Forelimb muscle (tissue), 1 donor: ENCODE data around the gene OAS1. TPM values are rescaled to one million over a fixed set of nuclear protein-coding genes. Genes with fewer than 3 reads are reported as not detected.
"Not testable (repeated sequence)": the region's sequence is repeated elsewhere in the genome, so short reads cannot be mapped to it uniquely, and the experiment has no call there.

Experiments
- DNase-seq: peaks from one replicate; pipeline ENCODE4 v3.0.0-alpha.2; 2013; ENCODE audit warnings: low read depth
- polyA plus RNA-seq: library from polyadenylated mRNA; unstranded; fragments of 120-200 nt; gene quantifications from one replicate; pipeline ENCODE4 v1.2.1, GENCODE V29; 2013; ENCODE audit not compliant: insufficient read length

Gene OAS1
- polyA plus RNA-seq, 1 donor, result 1.8 TPM

DNA sequence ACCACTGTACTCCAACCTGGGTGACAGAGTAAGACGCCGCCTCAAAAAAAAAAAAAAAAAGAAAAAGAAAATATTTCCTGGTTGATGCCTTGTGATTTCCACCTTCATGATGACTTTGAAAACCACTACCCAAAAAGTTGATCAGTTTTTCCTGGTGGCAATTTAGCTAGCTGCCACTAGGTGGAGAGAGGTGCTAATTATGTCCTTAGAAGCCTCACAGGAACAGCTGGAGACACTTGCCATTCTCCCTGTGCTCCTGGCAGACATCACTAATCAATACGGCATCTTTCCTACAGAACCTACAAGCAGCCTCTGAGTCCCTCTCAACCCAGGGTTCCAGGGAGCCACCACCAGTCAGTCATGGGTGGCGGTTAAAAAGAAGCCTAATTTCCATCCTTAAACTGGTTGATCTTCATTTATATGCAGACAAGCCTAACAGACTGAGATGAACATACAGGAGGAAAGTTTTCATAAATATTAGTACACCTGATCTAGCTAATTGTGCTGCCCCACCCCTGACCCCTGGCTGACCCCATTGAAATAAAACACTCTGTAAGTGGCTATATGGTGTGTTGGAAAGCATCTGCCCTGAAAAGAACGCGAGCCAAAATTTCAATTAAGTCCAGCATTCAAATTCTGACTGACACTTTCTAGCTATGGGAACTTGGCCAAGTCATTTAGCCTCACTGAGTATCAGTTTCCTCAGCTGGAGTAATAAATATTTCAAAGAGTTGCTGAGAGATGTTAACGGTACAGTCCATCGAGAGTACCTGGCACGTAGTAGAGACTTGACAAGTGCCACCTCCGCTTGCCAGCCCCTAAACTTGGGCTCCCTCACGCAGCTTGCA, 6.2 kb upstream of the OAS1 start:
- no peak for DNase-seq

DNA sequence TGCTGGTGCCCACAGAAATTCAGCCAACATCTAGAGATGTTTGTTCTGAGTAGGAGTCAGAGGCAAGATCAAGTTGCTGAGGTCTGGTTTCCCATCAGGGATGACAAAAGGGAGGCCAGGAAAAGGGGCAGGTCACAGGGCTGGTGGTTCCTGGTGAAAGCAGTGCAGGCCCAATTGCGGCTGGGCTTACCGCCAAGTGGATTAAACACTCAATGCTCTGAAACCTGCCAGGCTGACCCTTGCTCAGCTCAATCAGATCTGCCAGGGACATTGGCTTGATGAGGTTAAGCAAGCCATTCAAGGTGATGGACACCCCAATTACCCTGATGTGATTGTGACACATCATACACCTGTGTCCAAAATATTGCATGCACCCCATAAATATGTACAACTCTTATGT, 5.5 kb upstream of the OAS1 start:
- no peak for DNase-seq

DNA sequence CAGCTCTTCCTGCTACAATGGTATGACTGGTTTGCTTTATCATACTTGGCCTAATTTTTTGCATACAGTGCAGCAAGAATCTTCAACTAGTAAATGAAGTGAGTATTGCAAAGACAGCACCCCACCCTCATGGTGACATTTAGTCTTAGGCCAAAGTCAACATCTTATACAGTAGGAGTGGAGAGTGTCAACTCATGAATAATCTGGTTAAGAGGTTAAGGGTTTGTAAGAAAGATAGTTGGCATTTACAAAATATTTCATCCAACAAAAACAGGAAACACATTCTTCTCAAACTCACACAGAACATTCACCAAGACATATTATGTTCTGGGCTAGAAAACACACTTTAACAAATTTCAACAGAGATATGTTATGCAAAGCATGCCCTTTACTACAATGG, 2.2 kb upstream of the OAS1 start:
- DNase-seq, result no peak

DNA sequence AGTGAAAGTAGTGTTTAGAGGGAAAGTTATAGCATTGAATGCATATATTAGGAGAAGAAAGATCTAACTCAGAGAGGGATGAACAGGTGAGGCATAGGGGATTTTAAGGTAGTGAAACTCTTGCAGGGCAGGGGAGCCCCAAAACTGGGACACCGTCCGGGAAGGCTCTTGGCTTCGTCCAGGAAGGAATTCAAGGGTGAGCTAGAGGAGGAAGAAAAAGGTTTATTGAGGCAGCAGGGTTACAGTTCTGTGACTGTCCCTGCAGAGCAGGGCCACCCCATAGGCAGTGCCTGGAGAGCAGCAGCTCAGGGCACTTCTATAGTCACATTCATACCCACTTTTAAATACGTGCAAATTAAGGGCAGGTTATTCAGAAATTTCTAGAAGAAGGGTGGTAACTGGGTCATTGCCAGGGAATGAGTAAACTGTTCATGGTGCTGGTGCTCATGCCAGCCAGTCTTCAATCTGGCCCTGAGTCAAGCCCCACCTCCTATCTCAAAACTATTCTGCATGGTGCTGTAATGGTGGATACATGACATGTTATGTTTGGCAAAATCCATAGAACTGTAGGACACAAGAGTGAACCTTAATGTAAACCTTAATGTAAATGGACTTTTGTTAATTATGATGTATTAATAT, 1.2 kb upstream of the OAS1 start:
- DNase-seq, result no peak

DNA sequence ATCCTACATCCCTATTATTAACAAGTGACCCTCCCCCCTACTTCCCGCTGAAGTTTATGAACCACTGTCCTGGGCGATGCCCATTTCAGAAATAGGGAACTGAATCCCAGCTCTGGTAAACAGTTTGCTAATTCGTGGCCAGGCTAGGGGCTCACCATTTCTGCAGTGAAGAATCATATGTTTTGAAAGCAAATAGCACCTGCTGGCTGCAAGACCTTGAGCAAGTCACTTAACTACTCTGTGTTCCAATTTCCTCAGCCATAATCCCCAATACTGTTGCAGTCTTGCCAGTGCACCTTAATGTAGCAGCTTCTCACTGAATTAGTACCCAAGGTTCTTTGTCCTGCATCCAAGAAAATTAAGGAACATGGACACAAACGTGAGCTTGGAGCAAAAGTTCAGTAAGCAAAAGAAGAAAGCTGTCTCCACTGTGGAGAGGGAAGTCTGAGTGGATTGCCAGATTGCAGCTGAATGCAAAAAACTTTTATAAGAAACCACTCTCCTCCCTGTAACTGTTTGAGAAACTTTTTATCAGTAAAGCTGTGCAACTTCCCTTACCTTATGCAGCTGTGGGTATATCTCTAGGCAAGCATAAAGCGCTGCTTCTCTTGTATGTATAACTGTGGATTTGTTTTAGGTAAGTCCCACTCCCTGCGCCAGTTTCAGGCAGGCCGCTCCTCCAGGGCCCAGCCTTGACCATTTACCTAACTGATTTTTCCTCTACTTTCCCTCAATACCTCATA, 824 bp downstream of the OAS1 start:
- DNase-seq, result no peak

DNA sequence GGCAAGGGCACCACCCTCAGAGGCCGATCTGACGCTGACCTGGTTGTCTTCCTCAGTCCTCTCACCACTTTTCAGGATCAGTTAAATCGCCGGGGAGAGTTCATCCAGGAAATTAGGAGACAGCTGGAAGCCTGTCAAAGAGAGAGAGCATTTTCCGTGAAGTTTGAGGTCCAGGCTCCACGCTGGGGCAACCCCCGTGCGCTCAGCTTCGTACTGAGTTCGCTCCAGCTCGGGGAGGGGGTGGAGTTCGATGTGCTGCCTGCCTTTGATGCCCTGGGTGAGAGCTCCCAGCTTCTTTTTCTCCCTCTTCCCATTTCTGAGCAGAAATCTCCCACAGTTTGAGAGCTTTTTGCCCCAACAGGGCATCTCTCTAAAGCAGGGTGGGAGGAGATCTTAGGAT, 1.8 kb downstream of the OAS1 start:
- DNase-seq, result no peak

DNA sequence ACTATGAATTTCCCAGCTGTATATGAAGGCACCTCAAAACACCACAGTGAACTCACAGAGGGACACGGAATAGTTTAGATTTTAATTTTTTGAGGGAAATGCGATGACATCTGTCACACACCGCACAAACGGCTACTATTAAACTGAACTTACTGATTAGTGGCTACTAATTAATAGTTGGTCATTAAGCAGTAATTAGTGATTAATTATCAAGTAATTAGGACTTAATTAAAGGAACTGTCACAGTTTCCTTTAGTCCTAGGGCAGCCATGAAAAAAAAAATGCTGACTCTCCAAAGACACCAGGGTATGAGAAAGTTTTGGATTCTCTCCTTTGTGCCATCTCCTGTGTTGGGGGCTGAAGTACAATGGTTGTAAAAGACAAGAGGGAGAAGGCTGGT, 2.9 kb downstream of the OAS1 start:
- DNase-seq, result no peak

DNA sequence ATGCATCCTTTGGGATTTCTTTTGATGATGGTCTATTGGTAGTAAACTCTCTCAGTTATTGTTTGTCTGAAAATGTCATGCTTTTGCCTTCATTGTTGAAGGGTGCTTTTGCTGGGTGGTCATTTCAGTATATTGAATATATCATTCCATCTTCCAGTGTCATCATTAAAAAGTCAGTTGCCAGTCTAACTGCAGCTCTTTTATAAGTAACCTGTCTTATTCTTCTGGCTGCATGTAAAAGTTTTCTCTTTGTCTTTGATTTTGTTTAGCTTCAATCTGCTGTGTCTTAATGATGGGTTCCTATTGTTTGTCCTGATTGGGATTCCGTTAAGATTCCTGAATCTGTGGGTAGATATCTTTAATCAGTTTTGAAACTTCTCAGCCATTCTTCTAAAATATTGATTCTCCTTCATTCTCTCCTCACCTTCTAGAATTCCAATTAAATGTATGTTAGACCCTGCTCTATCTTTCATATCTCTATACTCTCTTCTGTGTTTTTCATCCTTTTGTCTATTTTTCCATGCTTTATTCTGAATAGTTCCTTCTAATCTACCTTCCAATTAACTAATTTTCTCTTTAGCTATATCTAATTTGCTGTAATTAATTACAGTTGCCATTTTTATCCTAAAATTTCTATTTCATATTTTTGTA, 6.4 kb downstream of the OAS1 start:
- no peak for DNase-seq

DNA sequence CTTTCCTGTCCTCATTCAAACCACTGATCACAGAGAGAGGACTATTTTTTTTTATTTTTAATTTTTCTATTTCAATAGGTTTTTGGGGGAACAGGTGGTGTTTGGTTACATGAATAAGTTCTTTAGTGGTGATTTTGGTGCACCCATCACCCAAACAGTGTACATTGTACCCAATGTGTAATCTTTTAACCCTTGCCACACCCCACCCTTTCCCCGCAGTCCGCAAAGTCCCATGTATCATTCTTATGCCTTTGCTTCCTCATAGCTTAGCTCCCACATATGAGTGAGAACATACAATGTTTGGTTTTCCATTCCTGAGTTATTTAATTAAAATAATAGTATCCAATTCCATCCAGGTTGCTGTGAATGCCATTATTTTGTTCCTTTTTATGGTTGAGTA, 7.1 kb downstream of the OAS1 start:
- DNase-seq, result not testable (repeated sequence)

DNA sequence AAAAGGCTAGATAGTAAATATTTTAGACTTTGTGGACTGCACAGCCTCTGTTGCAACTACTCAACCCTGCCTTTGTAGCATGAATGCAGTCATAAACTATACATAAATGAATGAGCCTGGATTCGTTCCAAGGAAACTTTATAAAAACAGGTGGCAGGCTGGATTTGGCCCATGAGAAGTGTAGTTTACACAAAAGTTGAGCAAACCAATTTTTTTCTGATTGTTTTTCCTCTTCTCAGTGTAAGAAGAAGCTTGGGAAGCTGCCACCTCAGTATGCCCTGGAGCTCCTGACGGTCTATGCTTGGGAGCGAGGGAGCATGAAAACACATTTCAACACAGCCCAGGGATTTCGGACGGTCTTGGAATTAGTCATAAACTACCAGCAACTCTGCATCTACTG, 9.5 kb downstream of the OAS1 start:
- no peak for DNase-seq

DNA sequence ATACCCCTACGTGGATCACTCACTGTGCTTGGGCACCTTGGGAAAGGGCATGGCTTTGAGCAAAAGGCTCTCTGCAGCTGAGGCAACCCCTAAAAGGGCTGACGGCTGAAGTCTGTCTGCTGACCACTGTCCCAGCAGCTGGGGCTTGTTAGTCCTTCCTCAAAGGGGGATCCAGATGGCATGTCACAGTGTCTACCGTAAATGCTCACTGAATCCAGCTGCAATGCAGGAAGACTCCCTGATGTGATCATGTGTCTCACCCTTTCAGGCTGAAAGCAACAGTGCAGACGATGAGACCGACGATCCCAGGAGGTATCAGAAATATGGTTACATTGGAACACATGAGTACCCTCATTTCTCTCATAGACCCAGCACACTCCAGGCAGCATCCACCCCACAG, 12.4 kb downstream of the OAS1 start:
- no peak for DNase-seq

DNA sequence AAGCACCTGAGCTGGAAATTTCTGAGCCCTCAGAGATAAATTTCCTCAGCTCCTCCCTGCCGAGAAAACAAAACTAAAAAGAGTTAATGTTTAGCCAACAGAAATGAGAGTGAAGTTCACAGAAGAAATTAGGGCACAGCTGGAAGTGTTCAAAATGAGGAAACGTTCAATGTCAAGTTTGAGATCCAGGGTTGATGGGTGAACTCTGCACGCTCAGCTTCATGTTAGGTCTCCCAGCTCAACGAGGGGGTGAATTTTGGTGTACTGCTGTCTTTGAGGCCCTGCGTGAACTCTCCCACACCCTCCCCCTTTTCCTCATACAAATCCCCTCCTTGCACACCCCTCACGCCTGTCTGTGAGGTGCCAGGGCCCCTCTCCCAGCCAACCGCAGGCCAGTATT, 18.2 kb downstream of the OAS1 start:
- DNase-seq, result no peak

DNA sequence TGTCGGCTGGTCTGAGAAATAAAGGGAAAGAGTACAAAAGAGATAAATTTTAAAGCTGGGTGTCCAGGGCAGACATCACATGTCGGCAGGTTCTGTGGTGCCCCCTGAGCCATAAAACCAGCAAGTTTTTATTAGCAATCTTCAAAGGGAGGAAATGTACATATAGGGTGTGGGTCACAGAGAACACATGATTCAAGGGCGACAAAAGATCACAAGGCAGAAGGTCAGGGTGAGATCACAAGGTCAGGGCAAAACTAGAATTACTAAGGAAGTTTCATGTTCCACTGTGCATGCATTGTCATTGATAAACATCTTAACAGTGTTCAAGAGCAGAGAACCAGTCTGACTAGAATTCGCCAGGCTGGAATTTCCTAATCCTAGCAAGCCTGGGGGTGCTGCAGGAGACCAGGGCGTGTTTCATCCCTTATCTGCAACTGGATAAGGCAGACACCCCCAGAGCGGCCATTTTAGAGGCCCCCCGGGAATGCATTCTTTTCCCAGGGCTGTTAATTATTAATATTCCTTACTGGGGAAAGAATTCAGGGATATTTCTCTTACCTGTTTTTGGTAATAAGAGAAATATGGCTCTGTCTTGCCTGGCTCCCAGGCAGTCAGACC, 19.8 kb downstream of the OAS1 start:
- not testable (repeated sequence) for DNase-seq

DNA sequence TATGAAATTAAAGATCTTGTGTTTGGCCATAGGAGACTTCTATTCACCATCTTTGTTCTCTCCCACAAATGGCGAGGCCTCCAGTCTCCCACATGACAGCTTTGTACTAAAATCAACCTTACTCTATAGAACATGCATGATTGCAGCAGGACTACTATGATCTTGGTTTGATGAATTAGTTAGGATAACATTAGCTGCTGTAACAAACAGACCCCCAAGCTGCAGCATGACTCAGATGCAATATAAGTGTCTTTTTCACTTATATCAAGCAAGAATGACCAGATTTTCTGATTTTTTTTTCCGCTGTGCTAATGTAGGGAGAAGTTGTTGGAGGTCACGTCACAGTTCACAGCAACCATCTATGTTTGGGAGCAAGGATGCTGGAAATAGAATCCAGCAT, 20.7 kb downstream of the OAS1 start:
- DNase-seq, result no peak

DNA sequence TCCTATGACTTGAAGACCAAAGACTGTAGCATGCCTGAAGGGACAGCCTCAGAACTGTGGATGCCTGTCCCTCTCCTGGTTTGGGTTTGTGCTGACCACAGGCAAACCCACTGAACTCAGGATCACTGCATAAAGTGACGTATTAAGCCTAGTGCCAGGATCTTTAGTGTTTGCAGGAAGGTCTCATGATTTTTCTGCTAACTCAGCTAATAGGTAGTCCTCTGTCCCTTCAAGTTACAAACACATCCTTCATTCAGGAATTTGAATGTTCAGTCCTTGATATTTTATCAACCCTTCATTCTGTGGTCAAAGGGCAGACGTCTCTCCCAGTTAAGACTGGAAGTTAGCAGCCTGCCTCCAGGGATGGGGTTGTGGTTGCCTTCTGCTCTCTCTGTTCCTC, 21.2 kb downstream of the OAS1 start:
- no peak for DNase-seq

DNA sequence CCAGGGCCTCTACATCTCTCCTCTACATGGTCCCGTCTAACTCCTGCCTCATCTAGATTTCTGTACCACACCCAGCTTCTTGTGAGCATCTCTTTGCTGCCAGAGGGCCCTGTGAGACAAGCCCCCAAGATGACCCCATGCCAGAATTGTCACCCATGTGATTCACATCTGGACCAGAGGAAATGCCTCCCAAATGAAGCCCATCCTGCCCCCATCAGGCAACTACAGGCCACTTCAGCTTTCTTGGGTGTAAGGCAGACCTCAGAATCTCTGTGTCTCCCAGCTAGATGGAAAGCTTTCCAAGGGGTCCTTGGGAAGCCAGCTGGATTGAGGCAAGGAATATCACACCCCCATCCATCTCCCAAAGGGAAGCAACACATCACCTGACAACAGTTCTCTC, 22.2 kb downstream of the OAS1 start:
- DNase-seq, result no peak

DNA sequence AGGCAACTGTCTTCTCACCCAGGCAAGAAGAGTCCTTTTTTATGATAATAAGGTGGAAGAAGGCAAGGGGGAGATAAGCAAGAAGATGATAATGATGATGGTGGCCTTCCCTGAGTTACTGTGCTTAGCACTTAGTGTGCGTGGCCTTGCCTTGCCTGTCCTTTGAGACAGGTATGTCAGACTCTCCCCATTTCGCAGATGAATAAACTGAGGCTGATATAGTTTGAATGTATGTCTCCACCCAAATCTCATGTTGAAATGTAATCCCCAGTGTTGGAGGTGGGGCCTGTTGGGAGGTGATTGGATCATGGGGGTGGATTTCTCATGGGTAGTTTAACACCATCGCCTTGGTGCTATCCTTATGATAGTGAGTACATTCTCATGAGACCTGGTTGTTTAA, 23.0 kb downstream of the OAS1 start:
- DNase-seq, result no peak

DNA sequence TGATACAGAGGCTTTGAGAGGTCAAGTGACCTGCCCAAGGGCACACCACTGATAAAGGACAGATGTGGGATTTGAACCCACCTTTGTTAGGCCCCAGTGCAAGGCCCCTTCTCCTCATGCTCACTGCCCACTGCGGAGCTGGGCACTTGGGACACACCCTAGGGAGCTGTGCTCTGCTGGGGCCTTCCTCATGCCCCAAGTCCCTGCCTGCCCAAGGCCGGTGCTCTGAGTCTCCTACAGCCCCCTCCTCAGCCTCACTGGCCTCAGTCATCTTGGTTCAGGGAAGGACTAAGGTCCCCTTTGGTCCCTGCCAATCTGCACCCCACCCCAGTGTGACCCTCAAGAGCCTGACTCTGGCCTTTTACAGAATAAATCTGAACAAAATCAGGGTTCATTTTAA, 23.6 kb downstream of the OAS1 start:
- DNase-seq, result no peak

DNA sequence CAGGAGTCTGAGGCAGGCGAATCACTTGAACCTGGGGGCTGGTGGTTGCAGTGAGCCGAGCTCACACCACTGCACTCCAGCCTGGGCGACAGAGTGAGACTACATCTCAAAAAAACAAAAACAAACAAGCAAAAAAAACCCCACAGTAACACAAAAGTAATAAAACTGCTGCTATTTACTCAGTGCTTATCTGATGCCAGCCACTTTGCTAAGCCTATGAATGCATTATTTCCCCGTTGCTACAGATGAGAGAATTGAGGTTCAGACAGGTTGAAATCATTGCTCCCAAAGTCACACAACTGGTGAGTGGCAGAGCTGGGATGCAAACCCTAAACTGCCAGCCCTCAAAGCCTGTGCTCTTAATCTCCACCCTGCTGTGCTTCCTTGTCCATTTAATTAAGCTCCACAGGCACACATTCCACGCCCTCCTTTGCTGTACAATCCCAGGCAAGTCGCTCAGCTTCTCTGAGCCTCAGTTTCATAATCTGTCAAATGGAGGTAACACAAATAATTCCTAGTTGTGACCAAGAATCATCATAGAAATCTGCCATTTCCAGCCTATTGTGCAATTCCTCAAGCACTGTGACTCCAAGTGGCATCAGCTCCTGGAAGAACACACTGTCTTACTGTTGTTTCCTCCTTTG, 25.8 kb downstream of the OAS1 start:
- no peak for DNase-seq

DNA sequence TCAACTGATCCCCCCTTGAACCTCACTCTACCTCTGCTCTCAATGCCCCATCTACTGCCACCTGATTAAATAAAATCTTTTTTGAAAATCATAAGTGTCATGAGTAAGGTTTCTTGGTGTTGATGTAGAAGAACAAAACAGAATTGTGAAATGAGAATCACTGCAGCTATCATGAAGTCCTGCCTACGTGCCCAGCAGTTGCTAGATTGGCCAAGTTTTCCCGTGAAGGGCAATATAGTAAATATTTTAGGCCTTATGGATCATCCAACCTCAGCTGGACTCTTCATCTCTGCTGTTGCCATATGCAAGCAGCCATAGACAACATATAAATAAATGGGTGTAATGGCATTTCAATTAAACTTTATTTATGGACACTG, 26.4 kb downstream of the OAS1 start:
- no peak for DNase-seq

DNA sequence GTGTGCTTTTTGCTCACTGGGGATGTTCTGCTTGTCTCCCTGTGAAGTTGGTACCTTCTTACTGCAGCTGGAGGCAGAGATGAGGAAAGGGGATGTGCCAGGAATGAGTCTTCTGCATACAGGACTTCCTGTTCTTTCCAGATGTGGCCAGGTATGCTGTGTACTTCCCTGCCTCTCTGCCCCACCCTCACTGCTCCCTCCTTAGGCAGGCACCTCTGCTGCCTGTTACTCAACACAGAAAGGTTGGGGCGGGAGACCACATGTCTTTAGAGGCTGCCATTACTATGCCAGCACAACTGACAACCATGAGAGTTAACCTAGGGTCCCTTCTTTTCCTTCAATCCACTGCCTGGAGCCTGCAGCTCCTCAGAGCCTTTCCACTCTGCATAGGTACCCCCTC, 29.5 kb downstream of the OAS1 start:
- no peak for DNase-seq
